Activated effector memory CD4-positive, alpha-beta T cell treated with anti-CD3 and anti-CD28 coated beads, Interleukin-2, amount 50 U/mL, for 16 hours (primary cell): ENCODE measurements around the gene ARL2.

ENCODE experiments used
- DNase-seq: peaks from one replicate; pipeline ENCODE4 v3.0.0-alpha.2; 2020

Gene ARL2

DNA sequence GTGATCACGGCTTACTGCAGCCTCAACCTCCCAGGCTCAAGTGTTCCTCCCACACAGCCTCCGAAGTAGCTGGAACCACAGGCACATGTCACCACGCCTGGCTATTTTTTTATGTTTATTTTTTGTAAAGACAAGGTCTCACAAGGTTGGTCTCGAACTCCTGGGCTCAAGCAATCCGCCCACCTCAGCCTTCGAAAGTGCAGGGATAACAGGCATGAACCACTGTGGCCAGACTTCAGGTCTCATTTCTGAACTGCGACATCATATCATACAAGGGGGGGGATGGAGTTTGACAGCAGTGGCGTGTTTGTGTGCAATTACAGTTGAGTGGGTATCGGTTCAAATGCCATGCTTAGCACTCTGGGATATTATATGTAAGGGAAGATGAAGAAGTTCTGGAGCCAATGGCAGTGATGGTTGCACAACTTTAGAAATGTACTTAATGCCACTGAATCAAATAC, 37.5 kb downstream of the ARL2 start:
- no peak for DNase-seq

DNA sequence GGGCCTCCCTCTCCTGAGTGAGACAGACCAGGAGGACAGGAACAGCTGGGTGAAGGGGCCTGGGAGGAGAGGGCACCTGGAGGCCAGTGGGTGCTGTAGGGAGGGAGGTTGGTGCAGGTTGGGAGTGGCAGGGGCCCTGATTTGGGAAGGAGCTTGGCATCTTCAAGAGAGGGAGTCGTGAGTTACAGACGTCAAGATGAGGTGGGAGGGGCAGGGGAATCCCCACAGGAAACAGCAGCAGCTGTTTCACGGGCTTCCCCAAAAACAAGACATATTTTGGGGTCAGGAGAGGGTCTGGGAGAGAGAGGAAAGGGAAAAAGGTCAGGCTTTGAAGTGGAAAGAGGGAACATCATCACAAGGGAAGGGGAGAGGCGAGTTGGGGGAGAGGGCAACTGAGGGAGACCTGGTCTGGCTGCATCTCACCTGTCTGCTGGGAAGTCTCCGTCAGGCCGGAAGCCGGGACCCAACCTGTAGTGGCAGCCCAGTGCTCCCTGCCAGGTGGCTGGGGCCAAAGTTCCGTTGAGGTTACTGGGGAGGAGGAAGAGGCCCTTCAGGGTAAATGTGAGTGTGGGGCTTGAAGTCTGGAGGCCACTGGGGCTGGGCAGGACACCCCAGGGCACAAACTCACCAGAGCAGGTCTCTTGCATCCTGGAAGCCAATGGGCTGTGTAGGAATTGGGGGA, 40.0 kb downstream of the ARL2 start:
- peak; percentile 68 for DNase-seq

GRCh38 chr11:65055538-65055937, 41.6 kb downstream of the ARL2 start:
- DNase-seq: no peak

GRCh38 chr11:65056999-65057398, 43.0 kb downstream of the ARL2 start:
- DNase-seq: no peak

DNA sequence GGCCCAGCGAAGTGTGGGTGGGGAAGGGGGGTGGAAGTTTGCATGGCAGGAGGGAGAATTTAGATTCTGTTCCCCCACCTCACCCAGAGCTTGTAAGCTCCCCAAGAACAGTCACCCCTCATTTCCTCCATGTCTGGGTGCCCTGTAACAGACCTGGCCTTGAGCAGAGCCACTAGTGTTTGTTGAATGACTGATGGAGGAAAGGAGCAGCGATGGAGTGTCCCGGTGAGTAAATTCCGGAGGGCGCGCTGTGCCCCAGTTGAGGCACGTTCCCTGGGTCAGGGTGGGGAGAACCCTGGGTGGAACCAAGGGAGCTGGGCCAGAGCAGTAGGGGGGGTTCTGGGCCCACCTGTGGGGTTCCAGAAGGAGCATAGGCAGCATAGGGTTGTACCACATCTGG, 43.6 kb downstream of the ARL2 start:
- DNase-seq: no peak

DNA sequence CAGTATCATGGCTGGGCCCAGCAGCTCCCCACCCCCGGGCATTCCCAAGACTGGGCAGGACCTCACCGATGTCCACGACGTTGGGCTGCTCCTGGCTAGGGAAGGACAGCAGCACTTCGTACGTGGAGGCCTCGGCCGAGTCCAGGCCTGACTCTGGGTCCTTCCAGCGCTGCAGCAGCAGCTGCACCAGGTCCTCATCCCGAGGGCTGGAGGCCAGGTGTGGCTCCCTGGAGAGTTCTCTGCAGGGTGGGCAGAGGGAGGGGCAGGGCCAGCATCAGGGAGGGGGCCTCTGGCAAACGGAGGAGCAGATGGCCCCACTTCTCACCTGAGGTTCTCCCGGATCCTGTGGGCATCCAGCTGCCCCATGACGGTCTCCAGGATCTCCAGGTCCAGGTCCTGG, 44.1 kb downstream of the ARL2 start:
- DNase-seq: no peak

DNA sequence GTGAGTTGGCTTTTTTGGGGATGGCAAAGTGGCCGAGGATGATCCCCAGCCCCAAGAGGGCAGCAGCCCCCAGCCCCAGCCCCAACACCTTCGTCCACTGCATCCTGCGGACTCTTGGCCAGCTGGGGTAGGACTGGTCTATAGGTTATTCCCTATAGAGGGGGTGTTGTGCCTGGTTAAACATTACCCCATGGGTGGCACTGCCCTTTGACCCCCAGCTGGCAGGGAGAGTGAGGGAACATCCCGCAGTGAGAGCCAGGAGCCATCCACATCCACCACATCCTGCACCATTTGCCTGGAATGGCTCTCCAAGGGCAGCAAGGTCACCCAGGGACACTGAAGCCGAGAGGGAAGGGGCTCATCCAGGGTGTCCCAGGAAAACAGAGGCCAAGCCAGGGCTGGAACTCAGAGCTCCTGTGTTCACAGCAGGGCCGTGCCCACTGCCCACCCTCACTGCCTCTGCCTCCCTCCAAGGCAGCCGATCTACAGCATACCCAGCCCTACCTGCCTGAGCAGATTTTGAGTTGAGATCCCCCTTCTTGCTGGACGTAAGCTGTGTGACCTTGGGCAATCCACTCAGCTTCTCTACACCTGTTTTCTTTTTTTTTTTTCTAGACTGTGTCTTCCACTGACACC, 44.6 kb downstream of the ARL2 start, which contains the start of gene NAALADL1:
Gene NAALADL1 (minus strand): TSS at position 135 of the 636 bp plus-strand sequence. CDS start 32 bp downstream, at position 103.
- no peak for DNase-seq

- no peak for DNase-seq
These were observed 45.6 kb downstream of the ARL2 start for GRCh38 chr11:65059523-65059922.

GRCh38 chr11:65059959-65060824, 46.2 kb downstream of the ARL2 start:
- no peak for DNase-seq

- DNase-seq: no peak
These were observed 47.0 kb downstream of the ARL2 start for GRCh38 chr11:65060913-65061408.

DNA sequence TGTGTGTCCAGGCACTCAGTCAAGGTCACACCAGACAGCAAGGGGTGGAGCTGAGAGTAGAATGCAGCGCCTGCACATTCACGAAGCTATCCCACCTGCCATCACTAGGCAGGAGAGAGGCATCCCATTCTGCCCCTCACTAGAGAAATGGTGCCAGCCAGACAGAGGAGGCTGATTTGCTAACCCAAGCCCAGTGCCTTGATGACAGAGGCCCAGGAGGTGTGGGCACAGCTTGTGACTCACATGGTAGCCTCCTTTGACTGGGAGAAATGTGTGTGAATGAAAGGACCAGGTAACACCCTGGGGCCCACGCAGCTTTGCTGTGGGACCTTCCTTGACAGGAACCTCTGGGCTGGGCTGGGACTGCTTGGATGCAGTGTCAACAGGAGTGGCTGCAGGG, 49.6 kb downstream of the ARL2 start:
- no peak for DNase-seq

DNA sequence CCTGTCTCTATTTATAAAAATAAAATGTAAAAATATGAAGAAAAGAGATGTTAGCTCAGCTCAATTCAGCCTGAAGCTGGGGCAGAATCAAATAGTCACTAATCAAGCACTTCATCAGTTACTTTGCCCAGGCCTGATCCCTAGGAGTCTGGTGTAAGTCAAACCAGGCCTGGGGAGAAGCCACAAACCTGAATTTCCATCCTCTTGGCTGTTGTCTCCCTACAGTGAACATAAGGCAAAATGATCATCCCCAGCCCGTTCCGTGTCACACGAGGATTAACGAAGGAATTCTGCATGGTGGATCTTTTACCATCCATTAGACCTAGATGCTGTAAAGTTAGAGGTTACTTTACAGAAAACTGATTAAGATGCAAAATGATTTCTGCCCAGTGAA, 50.9 kb downstream of the ARL2 start:
- no peak for DNase-seq

GRCh38 chr11:65065851-65066250, 51.9 kb downstream of the ARL2 start:
- DNase-seq: no peak

GRCh38 chr11:65066315-65066714, 52.4 kb downstream of the ARL2 start:
- DNase-seq: no peak

GRCh38 chr11:65066805-65067291, 52.9 kb downstream of the ARL2 start:
- no peak for DNase-seq

DNA sequence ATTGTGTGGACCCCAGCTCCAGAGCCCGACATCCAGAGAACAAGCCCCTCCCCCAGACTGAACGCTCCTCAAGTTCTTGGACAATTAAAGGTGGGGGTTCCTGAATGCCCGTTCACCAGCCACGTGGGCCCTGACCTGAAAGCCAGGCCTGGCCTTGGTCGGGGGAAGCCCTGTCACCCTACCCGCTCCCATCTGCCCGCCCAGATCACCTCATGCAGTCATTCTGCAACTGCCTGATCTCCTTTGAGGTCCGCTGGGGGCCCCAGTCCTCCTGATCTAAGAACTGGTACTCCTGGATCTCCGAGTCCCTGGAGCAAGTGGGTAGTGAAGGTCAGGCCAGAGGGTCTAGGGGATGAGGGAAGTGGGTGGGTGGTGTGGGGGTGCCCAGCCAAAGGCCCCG, 53.5 kb downstream of the ARL2 start:
- DNase-seq: no peak

DNA sequence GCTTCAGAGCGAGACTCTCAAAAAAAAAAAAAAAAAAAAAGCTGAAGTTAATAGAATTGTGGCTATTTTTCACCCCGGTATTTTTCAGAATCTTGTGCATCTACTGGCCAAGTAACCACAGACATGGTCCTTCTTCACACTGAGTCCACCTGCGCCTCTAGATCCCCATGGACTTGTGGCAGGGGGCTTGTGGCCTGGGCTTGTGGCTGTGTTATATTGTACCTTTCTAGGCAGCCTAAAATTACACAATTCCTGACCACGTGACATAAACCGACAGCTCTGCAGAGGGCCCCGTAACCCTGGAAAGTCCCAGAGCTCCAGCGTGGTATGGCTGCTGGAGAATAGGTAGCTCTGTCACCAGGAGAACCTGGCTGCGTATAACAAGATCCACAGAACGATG, 55.3 kb downstream of the ARL2 start:
- no peak for DNase-seq
